SK-MEL-5 (cell line): ENCODE measurements around the gene SYMPK. TPM values are rescaled to one million over a fixed set of nuclear protein-coding genes. Genes with fewer than 3 reads are reported as not detected.

Experiments used
- DNase-seq: peaks from one replicate; pipeline ENCODE4 v3.0.0-alpha.2; 2016; ENCODE audit warnings: low read depth, low spot score
- in situ Hi-C: cut with HindIII; loops from 2 replicates; pipeline ENCODE4 v1.10.0; 2016; ENCODE audit warnings: low sequenced_read_pairs, high pct_unique_total_duplicates, low pct_unique_long_range_greater_than_20kb
- total RNA-seq: library from RNA; depleted of rRNA; stranded (reverse); fragments of >200 nt; shearing (Covaris generic); gene quantifications from 2 replicates; pipeline ENCODE4 v1.2.3, GENCODE V29; 2014

The SYMPK gene
- total RNA-seq, 1 experiment from 2014 or later, result 28.1 TPM

DNA sequence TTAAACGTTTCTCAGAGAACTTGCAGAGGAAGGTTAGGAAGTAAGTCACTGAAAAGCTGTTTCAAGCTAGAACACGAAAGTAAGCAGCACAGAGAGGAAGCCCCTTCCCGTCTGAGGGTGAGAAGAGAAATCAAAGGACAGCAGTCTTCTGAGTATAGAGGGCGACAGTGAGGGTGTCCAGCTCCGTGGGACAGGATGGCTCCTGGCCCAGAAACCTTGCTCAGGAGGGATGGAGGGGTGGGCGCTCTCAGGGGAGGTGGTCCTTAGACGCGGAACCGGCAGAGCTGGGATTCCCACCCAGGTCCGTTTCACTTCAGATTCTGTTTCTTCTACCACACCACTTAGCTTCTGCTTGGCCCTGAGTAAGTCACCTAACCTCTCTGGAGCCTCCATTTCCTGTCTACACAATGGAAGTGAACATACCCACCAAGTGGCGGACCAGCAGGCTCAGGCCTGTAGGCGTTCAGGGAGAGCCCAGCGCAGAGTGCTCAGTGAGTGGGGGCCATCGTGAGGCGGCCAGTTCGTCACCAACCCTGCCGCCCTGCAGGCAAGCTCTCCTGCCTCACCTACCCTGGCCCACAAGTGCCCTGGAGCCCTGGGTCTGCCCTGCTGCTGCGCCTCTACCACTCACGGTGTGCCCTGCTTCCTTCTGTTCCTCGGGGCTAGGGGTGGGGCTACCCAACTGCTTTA, 42.4 kb downstream of the SYMPK start:
- in situ Hi-C loops, result no loop called here

DNA sequence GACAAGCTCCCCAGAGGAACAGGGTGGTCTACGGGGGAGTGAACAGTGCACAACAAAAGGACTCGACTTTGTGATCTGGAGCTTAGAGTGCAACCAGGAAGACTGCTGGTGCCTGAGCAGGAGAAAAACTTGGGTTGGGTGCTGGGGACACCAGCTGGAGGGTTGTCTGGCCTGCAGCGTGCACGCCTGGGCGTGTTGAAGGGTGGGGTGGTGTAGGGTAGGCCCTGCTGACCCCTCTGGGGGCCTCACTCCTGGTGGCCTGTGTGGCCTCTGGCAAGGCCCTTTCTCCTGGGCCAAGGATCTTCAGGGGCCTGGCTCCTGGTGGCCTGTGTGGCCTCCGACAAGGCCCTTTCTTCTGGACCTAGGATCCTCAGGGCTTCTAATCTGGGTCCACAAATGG, 43.2 kb downstream of the SYMPK start:
- DNase-seq, result no peak
- in situ Hi-C loops, result no loop called here

More for the DNA sequence above, 42.4 kb downstream of the SYMPK start:
- DNase-seq, result no peak

DNA sequence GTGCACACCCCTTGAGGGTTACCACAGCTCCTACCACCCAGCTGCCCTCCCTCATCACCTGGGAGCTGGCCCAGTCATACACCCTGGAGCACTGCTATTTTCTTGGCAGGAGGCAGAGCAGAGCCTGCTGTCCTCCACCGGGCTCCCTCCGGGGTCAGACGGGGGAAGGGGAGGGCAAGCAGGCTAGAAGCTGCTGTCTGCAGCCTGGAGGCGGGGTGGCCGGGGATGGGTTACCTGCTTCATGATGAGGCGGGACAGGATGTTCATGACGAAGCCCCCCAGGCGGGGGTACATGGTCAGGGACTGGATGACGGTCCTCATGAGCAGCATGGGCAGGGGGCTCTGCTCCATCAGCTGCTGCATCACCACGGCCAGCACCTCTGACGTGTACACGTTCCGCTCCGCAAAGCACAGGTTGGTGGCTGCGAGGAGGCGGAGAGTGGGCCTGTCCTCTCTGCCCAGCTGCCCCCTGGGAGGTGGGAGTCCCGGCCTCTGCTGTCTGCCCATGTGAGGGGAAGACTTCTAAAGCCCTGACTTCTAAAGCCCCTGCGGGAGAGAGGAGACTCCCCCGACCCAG, 45.1 kb downstream of the SYMPK start:
- in situ Hi-C loops, result no loop called here
- DNase-seq, result no peak

DNA sequence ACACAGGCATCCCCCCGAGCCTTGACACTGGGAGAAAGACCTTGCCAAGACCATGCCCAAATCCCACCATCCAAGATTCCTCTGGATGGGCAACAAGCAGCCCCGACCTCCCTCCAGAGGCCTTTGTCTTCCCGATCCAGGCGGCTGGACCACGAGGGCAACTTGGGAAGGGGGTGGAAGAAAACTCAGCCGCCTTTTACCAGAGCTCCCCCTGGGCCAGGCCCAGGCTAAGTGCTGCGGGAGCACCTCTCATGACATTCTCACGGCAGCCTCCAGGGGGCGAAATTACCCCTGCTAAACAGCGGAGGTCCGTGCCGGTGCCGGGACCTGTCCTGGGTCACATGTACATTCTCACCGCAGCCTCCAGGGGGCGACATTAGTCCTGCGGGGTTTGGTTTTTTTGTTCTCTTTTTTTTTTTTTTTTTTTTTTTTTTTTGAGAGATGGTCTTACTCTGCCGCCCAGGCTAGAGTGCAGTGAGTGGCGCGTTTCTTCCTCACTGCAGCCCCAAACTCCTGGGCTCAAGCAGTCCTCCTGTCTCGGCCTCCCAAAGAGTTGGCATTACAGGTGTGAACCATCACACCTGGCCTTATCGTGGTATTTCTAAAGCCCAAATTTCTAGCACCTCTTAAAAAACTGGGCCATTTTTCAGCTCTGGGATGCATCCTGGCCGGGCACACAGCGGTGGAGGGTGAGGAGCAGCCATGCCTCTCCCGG, 45.8 kb downstream of the SYMPK start:
- DNase-seq, result peak; percentile 93
- in situ Hi-C loops, result no loop called here

DNA sequence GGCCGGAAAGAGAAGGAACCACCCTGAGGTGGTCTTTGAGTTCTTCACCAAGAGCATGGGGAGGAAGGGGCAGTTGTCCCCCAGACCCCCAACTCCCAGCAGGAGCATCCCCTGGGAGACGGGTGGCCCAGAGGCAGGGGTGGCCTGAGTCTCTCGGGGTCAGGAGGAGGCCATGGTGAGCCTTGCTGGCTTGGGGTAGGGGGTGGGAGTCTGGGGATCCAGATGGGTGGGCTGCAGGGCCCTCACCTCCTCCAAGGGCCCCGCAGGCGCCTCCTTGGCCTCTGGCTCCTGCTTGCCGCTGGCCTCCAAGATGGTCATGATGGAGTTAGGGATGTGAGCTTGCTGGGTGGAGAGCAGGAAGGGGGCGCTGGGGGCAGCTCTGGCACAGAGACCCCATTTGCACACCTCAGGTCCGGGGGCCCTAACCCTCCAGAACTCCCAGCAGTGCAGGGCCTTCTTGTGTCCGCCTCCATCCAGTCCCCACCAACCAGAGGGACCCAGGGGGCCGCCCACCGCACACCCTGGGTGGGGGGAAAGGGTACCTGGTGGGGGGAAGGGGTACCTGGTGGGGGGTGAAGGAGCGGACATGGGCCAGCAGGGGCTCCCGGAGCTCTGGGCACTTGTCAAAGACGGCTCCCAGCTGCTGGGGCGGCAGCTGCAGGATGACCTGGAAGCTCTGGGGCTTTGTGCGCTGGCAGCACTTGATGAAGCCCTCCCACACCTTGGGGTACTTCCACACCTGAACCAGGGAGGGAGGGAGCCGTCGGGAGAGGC, 46.5 kb downstream of the SYMPK start:
- in situ Hi-C loops, result no loop called here
- no peak for DNase-seq

DNA sequence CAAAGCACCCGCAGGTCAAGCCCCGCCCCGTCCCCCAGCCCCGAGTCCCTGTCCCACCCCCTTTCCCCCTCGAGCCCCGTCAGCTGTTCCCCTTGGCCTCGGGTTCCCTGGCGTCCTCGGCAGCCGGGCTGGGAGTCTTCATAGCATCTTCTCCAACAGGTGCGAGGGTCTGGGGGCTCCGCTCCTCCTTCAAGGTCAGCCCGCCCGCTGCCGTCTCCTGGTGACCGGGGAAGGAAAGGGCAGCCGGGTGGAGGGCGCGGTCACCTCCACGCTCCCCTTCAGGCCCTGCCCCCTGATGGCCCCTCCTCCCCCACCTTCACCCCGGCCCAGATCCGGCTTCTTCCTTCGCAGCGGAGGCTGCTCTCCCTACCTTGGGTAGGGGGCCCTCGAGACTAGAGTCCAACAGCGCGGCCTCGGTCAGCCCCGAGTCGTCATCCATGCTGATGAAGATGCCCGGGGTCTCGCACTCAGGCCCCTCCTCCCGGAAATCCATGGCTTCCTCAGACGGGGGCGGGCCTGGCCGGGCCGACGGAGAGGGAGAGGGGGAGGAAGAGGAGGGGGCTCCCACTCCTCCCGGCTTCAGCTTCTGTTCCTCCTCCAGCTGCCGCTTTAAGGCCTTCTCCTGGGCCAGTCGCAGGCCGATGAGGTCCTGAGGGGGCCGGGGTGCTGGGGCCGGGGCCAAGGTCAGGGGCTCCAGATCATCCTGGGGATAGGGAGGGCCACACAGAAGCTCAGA, 47.3 kb downstream of the SYMPK start:
- in situ Hi-C loops, result no loop called here
- no peak for DNase-seq

DNA sequence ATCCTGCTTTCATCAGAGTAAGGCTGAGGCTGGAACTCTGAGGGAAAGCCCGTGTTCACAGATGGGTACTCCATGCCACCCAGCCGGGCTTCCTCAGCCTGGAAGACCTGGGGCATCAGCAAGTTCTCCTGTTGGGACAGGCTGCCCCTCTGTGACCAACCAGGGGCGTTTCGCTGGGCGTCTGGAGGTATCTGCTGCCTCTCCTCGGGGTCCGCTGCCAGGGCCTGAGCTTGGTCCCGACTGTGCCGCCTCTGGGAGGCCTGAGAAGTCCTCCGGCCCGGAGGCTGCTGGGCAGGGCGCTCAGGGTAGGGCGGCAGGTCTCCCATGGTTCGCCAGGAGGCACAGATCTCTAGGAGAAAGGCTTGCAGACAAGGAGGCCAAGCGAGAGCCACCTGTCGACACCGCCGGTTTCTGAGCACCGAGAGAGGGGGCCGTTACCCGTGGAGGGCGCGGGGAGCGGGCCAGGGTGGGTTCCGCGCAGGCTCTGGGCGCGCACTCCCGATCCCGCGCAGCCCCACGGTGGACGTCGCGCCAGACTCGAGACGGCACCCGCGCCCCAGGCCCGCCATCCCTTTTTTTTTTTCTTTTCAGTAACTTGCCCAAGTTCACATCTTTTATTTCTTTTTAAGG, 48.0 kb downstream of the SYMPK start, which contains the start of gene RSPH6A:
RSPH6A (minus strand) TSS at position 458 of the 630 bp plus-strand sequence; CDS start at position 326, 132 bp downstream.
- in situ Hi-C loops, result no loop called here

DNA sequence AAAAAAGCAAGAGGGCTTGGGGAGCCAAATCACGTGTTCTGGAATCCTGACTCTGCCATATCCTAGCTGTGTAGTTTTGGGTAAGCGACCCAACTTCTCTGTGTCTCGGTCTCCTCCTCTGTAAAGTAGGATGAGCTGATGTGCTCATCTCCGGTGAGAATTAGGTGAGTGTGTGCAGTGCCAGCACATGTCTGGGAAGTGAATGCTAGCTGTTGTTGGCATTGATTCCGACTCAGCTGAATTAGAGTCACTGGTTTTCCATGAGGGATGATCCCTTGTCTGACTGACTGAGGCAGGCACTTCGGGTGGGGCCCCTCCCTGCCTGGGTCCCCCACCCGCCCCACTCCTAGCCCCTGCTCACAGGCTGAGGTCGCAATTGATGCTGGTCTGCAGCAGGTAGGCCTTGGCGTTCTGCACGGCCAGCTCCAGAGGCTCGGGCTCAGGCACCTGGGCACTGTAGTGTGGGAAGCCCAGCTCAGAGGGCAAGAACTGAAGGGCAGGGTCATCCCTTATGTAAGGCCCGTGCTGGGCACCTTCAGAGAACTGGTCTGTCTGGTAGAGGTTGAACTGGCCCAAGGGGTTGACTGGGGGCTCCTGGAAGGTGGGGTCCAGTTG, 48.7 kb downstream of the SYMPK start:
- in situ Hi-C loops, result no loop called here
- no peak for DNase-seq

More for the DNA sequence above, 48.0 kb downstream of the SYMPK start, which contains the start of gene RSPH6A:
- no peak for DNase-seq

DNA sequence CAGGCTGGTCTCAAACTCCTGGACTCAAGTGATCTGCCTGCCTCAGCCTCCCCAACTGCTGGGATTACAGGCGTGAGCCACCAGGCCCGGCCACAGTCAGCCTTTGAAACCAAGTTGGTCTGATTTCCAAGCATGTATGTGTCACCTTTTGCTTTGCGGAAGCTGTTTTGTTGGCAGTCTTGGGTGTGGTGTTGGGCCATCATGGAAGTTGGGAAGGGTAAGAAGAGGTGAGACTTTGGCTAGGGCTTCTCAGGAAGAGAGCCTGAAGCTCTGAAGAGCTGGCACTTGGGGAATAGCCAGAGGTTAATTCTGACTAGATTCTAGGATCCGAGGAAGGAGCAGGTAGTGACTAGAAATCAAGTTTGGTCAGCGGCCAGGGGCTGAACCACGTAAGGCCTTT, 50.6 kb downstream of the SYMPK start:
- no peak for DNase-seq
- in situ Hi-C loops, result no loop called here

DNA sequence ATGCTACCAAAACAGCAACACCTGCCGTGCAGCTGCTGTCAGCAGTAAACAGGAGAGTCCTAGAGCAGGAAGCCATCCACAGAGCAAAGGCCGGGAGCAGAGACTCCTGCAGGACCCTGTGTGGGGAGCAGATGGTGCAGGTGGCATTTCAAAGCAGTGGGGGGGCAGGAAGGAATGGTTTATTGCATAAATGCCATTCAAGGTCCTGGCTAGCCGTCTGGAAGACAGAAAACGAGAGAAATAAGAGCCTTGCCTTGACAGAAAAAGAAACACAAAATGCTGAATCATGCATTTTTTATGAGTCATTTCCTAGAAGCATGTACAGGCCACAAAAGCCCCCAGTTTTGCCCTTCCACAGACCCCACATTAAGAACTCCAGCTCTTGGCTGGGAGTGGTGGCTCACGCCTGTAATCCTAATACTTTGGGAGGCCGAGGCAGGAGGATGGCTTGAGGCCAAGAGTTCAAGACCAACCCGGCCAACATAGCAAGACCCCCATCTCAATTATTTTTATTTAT, 53.2 kb downstream of the SYMPK start:
- no peak for DNase-seq
- in situ Hi-C loops, result no loop called here

DNA sequence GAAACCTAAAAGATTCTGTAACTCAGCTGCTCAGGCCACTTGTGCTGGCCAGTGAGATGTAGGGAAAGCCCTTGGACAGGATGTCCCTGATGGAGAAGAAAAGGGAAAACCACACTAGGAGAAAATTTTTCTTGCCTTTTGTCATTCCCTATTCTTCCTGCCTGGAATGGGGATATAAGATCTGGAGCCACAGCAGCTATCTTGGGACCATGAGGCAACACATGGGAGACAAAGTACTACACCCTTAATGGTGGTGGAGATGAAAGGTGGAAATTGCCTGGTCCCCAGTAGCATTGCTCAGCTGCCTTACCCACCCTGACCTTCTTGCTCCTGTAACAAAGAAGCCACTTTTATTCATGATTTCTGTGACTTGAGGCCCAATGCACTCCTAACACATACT, 57.2 kb downstream of the SYMPK start:
- in situ Hi-C loops, result no loop called here
- no peak for DNase-seq

DNA sequence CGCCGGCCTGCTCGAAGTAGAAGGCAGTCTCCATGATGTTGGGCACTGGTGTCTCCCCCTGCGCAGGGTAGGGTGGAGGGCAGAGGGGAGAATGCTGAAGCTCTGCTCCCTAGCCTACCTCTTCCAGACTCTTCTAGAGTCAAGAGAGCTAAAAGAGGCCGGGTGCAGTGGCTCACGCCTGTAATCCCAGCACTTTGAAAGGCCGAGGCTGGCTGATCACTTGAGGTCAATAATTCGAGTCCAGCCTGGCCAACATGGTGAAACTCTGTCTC, 58.1 kb downstream of the SYMPK start:
- no peak for DNase-seq
- in situ Hi-C loops, result no loop called here

DNA sequence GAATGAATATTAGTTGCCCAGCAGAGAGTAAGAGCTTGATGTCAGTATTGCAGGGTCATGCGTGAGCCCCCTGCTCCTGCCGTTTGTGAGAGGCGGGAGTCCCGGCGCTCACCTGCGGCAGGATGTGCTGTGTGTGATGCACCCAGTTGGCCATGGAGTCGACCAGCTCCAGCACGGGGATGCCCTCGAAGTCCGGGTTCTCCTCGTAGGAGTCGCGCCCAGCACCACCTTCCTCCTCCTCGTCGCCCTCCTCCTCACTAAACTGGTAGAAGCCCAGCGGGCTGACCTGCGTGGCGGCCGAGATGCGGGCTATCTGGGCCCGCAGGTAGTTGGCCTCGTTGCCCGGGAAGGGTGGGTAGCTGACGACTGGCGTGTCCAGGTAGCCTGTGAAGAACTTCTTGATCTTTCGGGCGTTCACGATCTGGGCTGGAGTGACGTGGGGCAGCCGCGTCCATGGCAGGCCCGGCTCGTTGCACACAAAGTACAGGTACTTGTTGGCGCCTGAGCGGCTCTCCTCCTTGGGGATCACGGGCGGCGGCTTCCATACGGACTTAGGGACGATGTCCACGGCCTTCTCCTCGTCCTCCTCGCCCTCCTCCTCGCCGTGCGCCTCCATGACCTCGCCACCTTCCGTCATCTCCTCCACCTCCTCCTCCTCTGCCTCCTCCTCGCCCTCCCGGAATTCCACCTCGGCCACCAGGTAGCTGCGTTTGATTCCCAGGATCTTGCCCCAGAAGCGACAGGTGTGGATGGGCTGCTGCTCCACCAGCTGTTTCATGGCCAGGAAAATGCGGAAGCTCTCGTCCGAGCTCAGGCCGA, 58.6 kb downstream of the SYMPK start:
- no peak for DNase-seq
- in situ Hi-C loops, result no loop called here

DNA sequence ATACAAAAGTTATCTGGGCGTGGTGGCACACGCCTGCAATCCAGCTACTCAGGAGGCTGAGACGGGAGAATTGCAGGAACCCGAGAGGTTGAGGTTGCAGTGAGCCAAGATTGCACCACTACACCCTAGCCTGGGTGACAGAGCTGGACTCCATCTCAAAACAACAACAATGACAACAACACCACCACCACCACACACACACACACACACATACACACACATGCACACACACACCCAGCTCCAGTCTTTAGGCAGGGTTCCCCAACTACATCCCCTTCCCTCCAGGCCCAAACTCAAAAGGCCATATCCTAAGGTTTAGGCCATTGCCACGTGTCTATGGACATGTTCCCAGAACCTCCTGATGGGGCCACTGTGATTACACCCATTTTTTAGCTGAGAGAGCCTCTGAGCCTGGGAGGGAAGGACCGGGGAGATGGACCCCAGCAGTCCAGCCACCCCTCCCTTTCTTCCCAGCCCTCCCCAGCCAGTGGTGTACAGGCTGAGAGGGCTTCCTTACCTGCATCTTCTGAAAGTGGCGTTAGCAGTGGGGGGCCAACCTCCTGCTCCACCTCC, 61.3 kb downstream of the SYMPK start:
- no peak for DNase-seq
- in situ Hi-C loops, result no loop called here

DNA sequence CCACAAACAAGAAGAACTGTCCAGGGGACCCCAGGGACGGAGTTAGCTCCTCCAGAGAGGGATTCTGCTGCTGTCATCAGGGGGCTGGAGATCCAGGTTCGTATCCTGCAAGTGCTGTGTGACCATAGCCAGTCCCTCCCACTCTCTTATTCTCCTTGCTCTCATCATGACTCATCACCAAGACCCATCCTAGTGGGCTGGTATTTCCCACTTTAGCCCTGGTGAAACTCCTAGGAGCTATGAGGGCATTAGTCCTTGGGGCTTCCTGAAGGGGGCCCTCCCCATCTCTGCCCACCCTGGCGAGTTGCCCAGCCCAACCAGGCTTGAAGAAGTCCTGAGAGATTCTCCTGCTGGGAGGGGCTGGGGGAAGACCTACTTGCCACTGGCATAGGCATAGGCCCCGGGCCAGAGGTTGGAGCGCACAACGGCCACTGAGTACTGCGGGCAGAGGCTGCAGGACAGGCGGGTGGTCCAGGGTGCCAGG, 62.8 kb downstream of the SYMPK start:
- in situ Hi-C loops, result no loop called here
- DNase-seq, result no peak
